MM.1S (cell line): ENCODE results near the gene UXT.

Experiments
- EZH2 ChIP-seq: fragments of 300-600 bp; sonication (generic); optimal IDR thresholded peaks from 2 replicates; pipeline ENCODE3; 2017; ENCODE audit warnings: low read depth, mild to moderate bottlenecking, antibody characterized with exemption, low read length, mixed read lengths
- EZH2phosphoT487 ChIP-seq: fragments of 300-600 bp; sonication (generic); IDR thresholded peaks from 2 replicates; pipeline ENCODE4 v1.6.1; 2018; ENCODE audit warnings: antibody characterized with exemption, low read length
- TF ChIP-seq, protein P1 (sequence below): fragments of 300-600 bp; sonication (generic); IDR thresholded peaks from 2 replicates; pipeline ENCODE4 v1.5.1; 2016; ENCODE audit warnings: antibody characterized with exemption, low read length, mixed read lengths

- TF ChIP-seq, protein P1, sequence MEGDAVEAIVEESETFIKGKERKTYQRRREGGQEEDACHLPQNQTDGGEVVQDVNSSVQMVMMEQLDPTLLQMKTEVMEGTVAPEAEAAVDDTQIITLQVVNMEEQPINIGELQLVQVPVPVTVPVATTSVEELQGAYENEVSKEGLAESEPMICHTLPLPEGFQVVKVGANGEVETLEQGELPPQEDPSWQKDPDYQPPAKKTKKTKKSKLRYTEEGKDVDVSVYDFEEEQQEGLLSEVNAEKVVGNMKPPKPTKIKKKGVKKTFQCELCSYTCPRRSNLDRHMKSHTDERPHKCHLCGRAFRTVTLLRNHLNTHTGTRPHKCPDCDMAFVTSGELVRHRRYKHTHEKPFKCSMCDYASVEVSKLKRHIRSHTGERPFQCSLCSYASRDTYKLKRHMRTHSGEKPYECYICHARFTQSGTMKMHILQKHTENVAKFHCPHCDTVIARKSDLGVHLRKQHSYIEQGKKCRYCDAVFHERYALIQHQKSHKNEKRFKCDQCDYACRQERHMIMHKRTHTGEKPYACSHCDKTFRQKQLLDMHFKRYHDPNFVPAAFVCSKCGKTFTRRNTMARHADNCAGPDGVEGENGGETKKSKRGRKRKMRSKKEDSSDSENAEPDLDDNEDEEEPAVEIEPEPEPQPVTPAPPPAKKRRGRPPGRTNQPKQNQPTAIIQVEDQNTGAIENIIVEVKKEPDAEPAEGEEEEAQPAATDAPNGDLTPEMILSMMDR, result no peak
- no peak for TF ChIP-seq EZH2
- no peak for TF ChIP-seq EZH2phosphoT487
These were observed 3.2 kb upstream of the UXT start for GRCh38 chrX:47662144-47662657.
